HL-60 (cell line): Measurements from ENCODE around the gene BCAR3.

ENCODE experiments used
- CTCF ChIP-seq: IDR thresholded peaks from one replicate; pipeline ENCODE4 v1.5.1; 2011; ENCODE audit warnings: low read length, control low read depth, inconsistent platforms; ENCODE audit not compliant: insufficient read depth
- GABPA ChIP-seq: IDR thresholded peaks from 2 replicates; pipeline ENCODE4 v1.6.1; 2012; ENCODE audit warnings: low read depth
- POLR2AphosphoS5 ChIP-seq: IDR thresholded peaks from 2 replicates; pipeline ENCODE4 v1.6.1; 2012; ENCODE audit warnings: low read depth

GRCh38 chr1:93518516-93518915 lies 163.1 kb downstream of the BCAR3 start:
- TF ChIP-seq CTCF (no peak), GABPA (no peak), POLR2AphosphoS5 (no peak)
